Suprapubic skin (tissue), 4 donors: ENCODE data around the gene SETD1A.

Source experiments
- EP300 ChIP-seq: sonication (generic); formaldehyde crosslinking; IDR thresholded peaks from one replicate; pipeline ENCODE4 v1.6.1; 2017; ENCODE audit warnings: antibody characterized with exemption
- POLR2A ChIP-seq, 2 donors: fragments of 450-650 bp; IDR thresholded peaks; one replicate each; pipeline ENCODE4 v1.6.1; 2017; ENCODE audit warnings: antibody characterized with exemption in 2 of 2, mild to moderate bottlenecking in 2 of 2, moderate library complexity in 2 of 2
- POLR2AphosphoS5 ChIP-seq, 3 donors: sonication (generic); formaldehyde crosslinking; IDR thresholded peaks; one replicate each; pipeline ENCODE4 v1.6.1; 2017; ENCODE audit warnings: antibody characterized with exemption in 3 of 3
- TF ChIP-seq, protein P1 (sequence below), 2 donors: fragments of 200-600 bp in 1 of 2; fragments of 450-650 bp in 1 of 2; sonication (generic) in 1 of 2; IDR thresholded peaks; one replicate each; pipeline ENCODE4 v1.5.1; 2016 to 2019; ENCODE audit warnings: antibody characterized with exemption in 2 of 2, mild to moderate bottlenecking in 1 of 2, moderate library complexity in 1 of 2

DNA sequence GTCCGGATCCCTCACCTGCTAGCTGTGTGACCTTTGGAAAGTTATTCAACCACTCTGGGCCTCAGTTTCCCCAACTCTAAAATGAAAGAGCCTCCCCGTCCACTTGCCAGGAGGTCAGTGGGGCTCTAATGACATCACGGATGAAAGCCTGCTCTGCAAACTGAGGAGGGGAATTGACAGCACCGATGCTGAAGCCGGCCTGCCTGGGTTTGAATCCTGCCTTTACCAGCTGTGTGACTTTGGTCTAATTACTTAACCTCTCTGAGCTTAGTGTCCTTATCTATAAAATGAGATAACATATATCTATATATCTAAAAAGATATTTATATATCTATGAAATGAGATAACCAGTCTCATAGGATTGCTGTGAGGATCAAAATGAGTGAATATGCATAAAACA lies 51.0 kb downstream of the SETD1A start:
- TF ChIP-seq, protein P1, sequence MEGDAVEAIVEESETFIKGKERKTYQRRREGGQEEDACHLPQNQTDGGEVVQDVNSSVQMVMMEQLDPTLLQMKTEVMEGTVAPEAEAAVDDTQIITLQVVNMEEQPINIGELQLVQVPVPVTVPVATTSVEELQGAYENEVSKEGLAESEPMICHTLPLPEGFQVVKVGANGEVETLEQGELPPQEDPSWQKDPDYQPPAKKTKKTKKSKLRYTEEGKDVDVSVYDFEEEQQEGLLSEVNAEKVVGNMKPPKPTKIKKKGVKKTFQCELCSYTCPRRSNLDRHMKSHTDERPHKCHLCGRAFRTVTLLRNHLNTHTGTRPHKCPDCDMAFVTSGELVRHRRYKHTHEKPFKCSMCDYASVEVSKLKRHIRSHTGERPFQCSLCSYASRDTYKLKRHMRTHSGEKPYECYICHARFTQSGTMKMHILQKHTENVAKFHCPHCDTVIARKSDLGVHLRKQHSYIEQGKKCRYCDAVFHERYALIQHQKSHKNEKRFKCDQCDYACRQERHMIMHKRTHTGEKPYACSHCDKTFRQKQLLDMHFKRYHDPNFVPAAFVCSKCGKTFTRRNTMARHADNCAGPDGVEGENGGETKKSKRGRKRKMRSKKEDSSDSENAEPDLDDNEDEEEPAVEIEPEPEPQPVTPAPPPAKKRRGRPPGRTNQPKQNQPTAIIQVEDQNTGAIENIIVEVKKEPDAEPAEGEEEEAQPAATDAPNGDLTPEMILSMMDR (IDR thresholded peaks at IDR 0.05): no peak
- TF ChIP-seq POLR2A (IDR thresholded peaks at IDR 0.05) (no peak), POLR2AphosphoS5 (IDR thresholded peaks at IDR 0.05) (no peak), EP300 (no peak)
